Ishikawa (cell line): ENCODE data around the gene CDIP1.

ENCODE experiments used
- CEBPB ChIP-seq: IDR thresholded peaks from 2 replicates; pipeline ENCODE4 v1.6.1; 2012
- EGR1 ChIP-seq: IDR thresholded peaks from 2 replicates; pipeline ENCODE4 v1.6.1; 2012
- EP300 ChIP-seq: IDR thresholded peaks from 2 replicates; pipeline ENCODE4 v1.6.1; 2012; ENCODE audit warnings: borderline replicate concordance
- NFIC ChIP-seq: IDR thresholded peaks from 2 replicates; pipeline ENCODE4 v1.6.1; 2012
- USF1 ChIP-seq: IDR thresholded peaks from 2 replicates; pipeline ENCODE4 v1.6.1; 2012
- ZBTB7A ChIP-seq: IDR thresholded peaks from 2 replicates; pipeline ENCODE4 v1.6.1; 2012; ENCODE audit warnings: low read depth
- TF ChIP-seq, protein P1 (sequence below): IDR thresholded peaks from 2 replicates; pipeline ENCODE4 v1.6.1; 2012; ENCODE audit warnings: low read depth, mild to moderate bottlenecking

DNA sequence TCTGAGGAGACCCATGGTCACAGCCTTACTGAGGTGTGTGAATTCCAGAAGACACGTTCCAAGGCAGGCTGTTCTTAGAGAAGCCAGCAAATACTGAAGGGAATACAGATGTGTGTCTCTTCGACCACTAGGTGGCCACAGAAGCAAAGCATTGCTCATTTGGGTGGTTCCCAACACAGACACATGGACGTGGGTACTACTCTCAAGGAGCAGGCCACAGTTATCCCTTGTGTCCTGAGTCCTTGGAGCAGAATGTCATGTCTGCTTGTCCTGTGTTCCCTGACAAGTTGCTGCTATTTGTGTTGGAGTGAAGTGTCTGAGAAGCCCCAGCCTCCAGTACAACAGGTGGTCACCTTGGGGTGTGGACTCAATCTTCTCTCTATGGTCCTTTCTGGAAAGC is 32.1 kb downstream of the CDIP1 start:
- TF ChIP-seq USF1 (no peak), CEBPB (no peak), NFIC (no peak), EP300 (no peak), ZBTB7A (no peak), EGR1 (no peak)
- TF ChIP-seq, protein P1, sequence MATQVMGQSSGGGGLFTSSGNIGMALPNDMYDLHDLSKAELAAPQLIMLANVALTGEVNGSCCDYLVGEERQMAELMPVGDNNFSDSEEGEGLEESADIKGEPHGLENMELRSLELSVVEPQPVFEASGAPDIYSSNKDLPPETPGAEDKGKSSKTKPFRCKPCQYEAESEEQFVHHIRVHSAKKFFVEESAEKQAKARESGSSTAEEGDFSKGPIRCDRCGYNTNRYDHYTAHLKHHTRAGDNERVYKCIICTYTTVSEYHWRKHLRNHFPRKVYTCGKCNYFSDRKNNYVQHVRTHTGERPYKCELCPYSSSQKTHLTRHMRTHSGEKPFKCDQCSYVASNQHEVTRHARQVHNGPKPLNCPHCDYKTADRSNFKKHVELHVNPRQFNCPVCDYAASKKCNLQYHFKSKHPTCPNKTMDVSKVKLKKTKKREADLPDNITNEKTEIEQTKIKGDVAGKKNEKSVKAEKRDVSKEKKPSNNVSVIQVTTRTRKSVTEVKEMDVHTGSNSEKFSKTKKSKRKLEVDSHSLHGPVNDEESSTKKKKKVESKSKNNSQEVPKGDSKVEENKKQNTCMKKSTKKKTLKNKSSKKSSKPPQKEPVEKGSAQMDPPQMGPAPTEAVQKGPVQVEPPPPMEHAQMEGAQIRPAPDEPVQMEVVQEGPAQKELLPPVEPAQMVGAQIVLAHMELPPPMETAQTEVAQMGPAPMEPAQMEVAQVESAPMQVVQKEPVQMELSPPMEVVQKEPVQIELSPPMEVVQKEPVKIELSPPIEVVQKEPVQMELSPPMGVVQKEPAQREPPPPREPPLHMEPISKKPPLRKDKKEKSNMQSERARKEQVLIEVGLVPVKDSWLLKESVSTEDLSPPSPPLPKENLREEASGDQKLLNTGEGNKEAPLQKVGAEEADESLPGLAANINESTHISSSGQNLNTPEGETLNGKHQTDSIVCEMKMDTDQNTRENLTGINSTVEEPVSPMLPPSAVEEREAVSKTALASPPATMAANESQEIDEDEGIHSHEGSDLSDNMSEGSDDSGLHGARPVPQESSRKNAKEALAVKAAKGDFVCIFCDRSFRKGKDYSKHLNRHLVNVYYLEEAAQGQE: no peak
